ENCODE results near the gene MCAM. TPM values are rescaled to one million over a fixed set of nuclear protein-coding genes. Genes with fewer than 3 reads are reported as not detected.

Gene MCAM
- polyA plus RNA-seq, 1 experiment: 41.9 TPM

DNA sequence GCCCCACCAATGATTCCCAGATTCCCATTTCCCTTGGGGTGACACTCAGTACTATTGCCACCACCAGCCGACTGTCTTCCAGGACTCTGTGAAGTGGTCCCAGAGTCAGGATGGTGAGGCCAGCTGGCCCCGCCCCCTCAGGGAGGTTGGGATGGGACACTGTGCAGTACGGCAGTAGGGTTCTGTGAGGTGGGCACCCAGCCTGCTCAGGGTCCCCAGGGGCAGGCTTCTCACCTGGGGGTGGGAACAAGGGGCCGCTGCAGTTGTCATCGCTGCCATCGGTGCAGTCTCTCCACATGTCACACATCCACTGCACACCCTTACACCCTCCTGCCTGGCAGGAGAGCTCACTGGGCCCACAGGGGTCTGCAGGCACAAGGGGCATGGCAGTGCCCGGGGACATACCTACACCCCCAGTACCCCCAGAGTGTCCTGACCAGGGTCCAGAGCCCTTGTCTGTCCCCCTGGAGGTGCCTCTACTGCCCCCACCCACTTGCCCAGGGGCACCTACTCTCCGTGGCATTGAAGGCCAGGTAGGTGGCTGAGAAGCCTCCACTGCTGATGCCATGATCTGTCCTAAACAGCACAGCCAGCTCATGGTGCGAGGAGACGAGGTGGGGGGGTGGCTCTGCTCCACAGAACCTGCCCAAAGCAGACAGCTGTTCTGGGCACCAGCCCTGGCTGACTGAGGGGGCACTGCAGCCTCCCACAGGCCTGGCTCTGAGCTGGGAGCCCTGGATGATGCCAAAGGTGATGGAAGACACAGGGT, 25.6 kb upstream of the MCAM start:
- TF ChIP-seq, protein P1, sequence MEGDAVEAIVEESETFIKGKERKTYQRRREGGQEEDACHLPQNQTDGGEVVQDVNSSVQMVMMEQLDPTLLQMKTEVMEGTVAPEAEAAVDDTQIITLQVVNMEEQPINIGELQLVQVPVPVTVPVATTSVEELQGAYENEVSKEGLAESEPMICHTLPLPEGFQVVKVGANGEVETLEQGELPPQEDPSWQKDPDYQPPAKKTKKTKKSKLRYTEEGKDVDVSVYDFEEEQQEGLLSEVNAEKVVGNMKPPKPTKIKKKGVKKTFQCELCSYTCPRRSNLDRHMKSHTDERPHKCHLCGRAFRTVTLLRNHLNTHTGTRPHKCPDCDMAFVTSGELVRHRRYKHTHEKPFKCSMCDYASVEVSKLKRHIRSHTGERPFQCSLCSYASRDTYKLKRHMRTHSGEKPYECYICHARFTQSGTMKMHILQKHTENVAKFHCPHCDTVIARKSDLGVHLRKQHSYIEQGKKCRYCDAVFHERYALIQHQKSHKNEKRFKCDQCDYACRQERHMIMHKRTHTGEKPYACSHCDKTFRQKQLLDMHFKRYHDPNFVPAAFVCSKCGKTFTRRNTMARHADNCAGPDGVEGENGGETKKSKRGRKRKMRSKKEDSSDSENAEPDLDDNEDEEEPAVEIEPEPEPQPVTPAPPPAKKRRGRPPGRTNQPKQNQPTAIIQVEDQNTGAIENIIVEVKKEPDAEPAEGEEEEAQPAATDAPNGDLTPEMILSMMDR (IDR thresholded peaks at IDR 0.05; ENCODE audit: low read depth, low read length): no peak
- Histone ChIP-seq H3K4me3 (ENCODE audit: low read depth, low read length) (no peak overlapping the region), H3K9me3 (ENCODE audit: control insufficient read depth, insufficient read depth, low read length) (no peaks in the 10 kb centered on the region), H3K27me3 (ENCODE audit: control insufficient read depth, insufficient read depth, low read length) (peaks cover 32% of the 10 kb centered on the region), H3K27ac (ENCODE audit: low read depth, low read length) (no peak overlapping the region)
- ChIA-PET POLR2A (no interaction called here), CTCF (interaction anchor here (2.5 to 6.4 kb wide), 3 partner anchors 14 to 132 kb away, joined by 15 to 80 read pairs (median 48); partner anchors contain the start of gene USP2)
- no peak for DNase-seq (ENCODE audit: low read depth, low spot score)

DNA sequence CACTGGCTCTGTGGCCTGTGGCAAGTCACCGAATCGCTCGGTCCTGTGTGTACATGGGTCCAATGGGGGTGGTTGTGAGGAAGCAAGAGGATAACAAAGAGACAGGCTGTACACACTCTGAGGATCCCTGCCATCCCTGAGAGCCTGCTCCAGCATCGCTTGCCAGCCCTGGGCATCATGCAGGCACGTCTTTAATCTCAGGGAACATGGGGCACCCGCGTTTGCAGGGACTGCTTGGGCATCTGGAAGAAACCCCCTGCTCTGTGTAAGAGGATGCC, 25.0 kb upstream of the MCAM start:
- TF ChIP-seq, protein P1 (IDR thresholded peaks at IDR 0.05; ENCODE audit: low read depth, low read length): no peak
- CTCF ChIA-PET: interaction anchor here (2.5 to 6.4 kb wide), 4 partner anchors 15 to 133 kb away, joined by 15 to 161 read pairs (median 64); partner anchors contain the start of genes MCAM and USP2
- H3K4me3 ChIP-seq (ENCODE audit: low read depth, low read length): no peak overlapping the region
- H3K9me3 ChIP-seq (ENCODE audit: control insufficient read depth, insufficient read depth, low read length): no peaks in the 10 kb centered on the region
- DNase-seq (ENCODE audit: low read depth, low spot score): no peak
- H3K27me3 ChIP-seq (ENCODE audit: control insufficient read depth, insufficient read depth, low read length): peaks cover 28% of the 10 kb centered on the region
- H3K27ac ChIP-seq (ENCODE audit: low read depth, low read length): no peak overlapping the region
- POLR2A ChIA-PET: no interaction called here

DNA sequence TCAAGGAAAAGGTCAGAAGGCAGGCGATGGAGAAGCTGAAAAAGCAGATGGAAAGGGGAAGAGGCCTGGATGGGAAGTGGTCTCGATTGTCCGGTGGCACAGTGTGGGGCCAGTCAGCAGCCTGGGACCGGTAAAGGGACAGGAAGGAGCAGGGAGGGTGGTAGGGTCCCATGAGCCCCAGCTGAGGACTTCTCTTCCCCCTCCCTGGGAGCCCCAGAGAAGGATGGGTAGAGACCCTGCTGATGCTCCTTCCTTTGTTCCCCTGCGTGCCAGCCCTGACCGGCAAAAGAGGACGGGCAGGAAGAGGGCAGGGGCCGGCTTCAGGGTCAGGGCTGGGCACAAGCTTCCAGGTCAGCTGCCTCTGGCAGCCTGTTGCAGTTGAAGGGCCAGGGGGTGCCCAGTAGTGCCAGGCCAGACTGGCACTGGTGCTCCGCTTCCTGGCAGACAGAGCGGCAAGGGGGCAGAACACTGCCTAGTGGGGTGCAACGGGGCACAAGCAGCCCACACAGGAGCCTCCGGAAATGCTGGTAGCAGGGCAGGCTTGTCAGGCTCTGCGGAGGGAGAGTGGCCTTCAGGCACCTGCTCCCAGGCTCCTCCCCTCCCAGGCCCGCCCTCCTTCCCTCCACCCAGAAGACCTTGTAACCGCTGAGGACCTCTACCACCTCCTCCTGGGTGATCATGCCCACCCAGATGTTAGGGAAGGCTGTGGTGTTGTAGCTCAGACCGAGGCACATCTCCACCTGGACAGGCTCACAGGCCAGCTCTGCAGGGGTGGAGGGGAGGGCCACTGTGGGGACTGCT, 24.5 kb upstream of the MCAM start:
- Histone ChIP-seq H3K27me3 (ENCODE audit: control insufficient read depth, insufficient read depth, low read length) (peaks cover 24% of the 10 kb centered on the region), H3K4me3 (ENCODE audit: low read depth, low read length) (peak overlapping the region; percentile 64; the same call in 1 of the 2 replicates), H3K9me3 (ENCODE audit: control insufficient read depth, insufficient read depth, low read length) (no peaks in the 10 kb centered on the region), H3K27ac (ENCODE audit: low read depth, low read length) (no peak overlapping the region)
- no peak for DNase-seq (ENCODE audit: low read depth, low spot score)
- POLR2A ChIA-PET: interaction anchor here (1.1 kb wide), 1 partner anchor 19 kb away, joined by 4 read pairs; no protein-coding TSS in a partner anchor
- CTCF ChIA-PET: interaction anchor here (0.6 to 6.4 kb wide), 14 partner anchors 11 to 310 kb away, joined by 3 to 161 read pairs (median 13); partner anchors contain the start of genes DPAGT1, MCAM and USP2
- TF ChIP-seq, protein P1 (IDR thresholded peaks at IDR 0.05; ENCODE audit: low read depth, low read length): no peak

DNA sequence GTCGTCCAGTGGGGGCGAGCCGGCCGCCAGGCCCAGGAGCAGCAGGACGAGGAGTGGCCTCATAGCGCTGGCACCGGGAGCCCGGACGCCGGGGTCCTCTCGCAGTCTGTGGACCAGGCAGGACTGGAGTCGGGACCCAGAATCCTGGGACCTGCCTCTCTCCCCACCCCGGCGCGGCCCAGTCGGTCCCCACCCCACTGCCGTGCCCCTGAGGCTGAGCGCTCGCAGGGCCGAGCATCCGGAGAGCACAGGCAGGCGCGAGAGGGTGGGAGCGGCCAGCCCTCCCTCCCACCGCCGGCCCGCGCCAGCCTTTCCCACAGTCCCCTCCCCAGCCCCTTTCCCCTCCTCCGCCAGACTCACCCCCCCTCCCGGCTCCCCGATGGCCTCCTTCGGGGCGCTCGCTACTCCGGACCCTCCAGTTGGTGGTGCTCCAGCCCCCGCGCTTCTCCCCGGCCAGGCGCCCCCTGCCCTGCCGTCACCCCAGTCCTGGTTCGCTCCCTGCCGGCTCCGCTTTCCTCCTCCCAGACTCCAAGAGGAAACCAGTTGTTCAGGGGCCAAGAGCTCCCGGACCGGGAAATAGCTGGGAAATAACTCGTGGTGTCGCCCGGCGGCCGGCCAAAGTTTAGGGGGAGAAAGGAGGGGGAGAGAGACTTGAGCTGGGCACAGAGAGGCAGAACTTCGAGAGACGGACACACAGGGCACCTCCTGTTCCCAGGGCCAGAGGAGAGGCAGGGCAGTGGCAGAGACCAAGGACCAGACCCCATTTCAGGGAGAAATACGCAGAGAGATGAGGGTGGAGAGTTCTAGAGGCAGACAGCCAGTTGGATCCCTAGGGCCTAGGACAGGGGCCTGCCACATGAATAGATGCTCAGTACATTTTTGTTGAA, 23.6 kb upstream of the MCAM start, which contains the start of gene C1QTNF5:
Gene C1QTNF5, minus strand, starts transcription at position 549 of the 887 bp plus-strand sequence. Its CDS starts 486 bp downstream, at position 63.
- H3K4me3 ChIP-seq (ENCODE audit: low read depth, low read length): peak within 1 kb of the TSS; percentile 64
- TF ChIP-seq, protein P1 (IDR thresholded peaks at IDR 0.05; ENCODE audit: low read depth, low read length): 0 out of 2 replicates have a peak, but pooled peaks have one; percentile 4
- CTCF ChIA-PET: interaction anchor here (0.6 to 6.4 kb wide), 39 partner anchors 8 to 651 kb away, joined by 3 to 161 read pairs (median 5); partner anchors contain the start of genes CBL, DPAGT1, MCAM and THY1
- H3K27me3 ChIP-seq (ENCODE audit: control insufficient read depth, insufficient read depth, low read length): peaks cover 19% of the 10 kb centered on the region
- POLR2A ChIA-PET: interaction anchor here (0.6 to 1.1 kb wide), 4 partner anchors 19 to 134 kb away, joined by 3 to 4 read pairs (median 4); partner anchors contain the start of gene THY1
- H3K27ac ChIP-seq (ENCODE audit: low read depth, low read length): no peak within 1 kb of the TSS
- DNase-seq (ENCODE audit: low read depth, low spot score): no peak
- H3K9me3 ChIP-seq (ENCODE audit: control insufficient read depth, insufficient read depth, low read length): no peaks in the 10 kb centered on the region; the same call in 1 of the 2 replicates
